Mononuclear cell (primary cell): Measurements from ENCODE around the gene USP10. TPM values are rescaled to one million over a fixed set of nuclear protein-coding genes. Genes with fewer than 3 reads are reported as not detected.
A peak's percentile ranks its signal among the peaks of the same experiment; 100 is the strongest.
"Not testable (repeated sequence)": the region's sequence is repeated elsewhere in the genome, so short reads cannot be mapped to it uniquely, and the experiment has no call there.

ENCODE experiments used
- H3K27me3 ChIP-seq: 2 replicates; pipeline ENCODE4 v1.6.0; 2011; ENCODE audit warnings: low read length, control low read depth; ENCODE audit not compliant: insufficient read depth
- H3K4me1 ChIP-seq: 2 replicates; pipeline ENCODE4 v1.5.1; 2011; ENCODE audit warnings: mild to moderate bottlenecking, low read length, control low read depth; ENCODE audit not compliant: insufficient read depth
- H3K4me3 ChIP-seq: 2 replicates; pipeline ENCODE4 v1.5.1; 2011; ENCODE audit warnings: mild to moderate bottlenecking, low read length, moderate library complexity
- H3K9me3 ChIP-seq: 2 replicates; pipeline ENCODE4 v1.5.1; 2011; ENCODE audit warnings: low read depth, mild to moderate bottlenecking, control low read depth, low read length
- total RNA-seq: library from RNA; depleted of rRNA; stranded (reverse); fragments of >200 nt; gene quantifications from one replicate; pipeline ENCODE4 v1.2.3, GENCODE V29; 2012

USP10 gene
- total RNA-seq, 1 donor, result 141 TPM

GRCh38 chr16:84683691-84684591 is 15.9 kb upstream of the USP10 start:
- no peaks in the 10 kb centered on the region for H3K27me3 ChIP-seq
- H3K4me1 ChIP-seq, result peaks cover 11% of the 10 kb centered on the region
- H3K9me3 ChIP-seq, result no peaks in the 10 kb centered on the region
- no peak overlapping the region for H3K4me3 ChIP-seq

DNA sequence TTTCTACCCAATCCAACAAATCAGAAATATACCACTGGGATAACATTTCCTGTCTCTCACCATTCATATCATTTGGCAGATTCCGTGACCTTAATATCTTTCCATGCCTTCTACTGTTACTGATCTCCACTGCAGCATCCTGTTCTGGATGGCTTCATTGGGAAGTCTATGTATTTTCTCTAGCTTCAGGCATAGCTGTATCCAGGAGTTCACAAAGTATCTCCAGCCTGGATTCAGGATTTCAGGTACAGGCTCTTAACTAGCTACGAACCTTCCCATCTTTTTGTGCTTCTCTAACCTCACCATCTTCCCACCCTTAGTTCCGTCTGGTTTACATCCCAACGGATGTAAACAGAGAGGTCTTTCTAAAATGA is 15.2 kb upstream of the USP10 start:
- no peak overlapping the region for H3K4me3 ChIP-seq
- no peaks in the 10 kb centered on the region for H3K9me3 ChIP-seq
- peaks cover 11% of the 10 kb centered on the region for H3K4me1 ChIP-seq
- no peaks in the 10 kb centered on the region for H3K27me3 ChIP-seq

DNA sequence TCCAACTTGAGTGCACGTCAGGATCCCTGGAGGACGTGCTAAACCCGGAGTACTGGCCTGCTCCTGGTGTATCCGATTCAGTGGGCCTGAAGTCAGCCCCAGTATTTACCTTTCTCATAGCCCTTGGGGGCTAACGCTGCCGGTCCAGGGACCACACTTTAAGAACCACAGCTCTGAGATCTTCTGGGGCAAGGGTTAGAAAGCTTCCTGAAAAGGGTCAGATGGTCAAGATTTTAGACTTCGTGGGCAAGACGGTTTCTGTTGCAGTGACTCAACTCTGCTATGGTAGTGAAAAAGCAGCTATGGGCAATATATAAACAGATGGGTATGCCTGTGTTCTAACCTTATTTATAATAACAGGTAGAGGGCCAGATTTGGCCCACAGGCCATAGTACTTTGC is 14.6 kb upstream of the USP10 start:
- Histone ChIP-seq H3K4me1 (peaks cover 11% of the 10 kb centered on the region), H3K9me3 (no peaks in the 10 kb centered on the region), H3K27me3 (no peaks in the 10 kb centered on the region), H3K4me3 (no peak overlapping the region)

DNA sequence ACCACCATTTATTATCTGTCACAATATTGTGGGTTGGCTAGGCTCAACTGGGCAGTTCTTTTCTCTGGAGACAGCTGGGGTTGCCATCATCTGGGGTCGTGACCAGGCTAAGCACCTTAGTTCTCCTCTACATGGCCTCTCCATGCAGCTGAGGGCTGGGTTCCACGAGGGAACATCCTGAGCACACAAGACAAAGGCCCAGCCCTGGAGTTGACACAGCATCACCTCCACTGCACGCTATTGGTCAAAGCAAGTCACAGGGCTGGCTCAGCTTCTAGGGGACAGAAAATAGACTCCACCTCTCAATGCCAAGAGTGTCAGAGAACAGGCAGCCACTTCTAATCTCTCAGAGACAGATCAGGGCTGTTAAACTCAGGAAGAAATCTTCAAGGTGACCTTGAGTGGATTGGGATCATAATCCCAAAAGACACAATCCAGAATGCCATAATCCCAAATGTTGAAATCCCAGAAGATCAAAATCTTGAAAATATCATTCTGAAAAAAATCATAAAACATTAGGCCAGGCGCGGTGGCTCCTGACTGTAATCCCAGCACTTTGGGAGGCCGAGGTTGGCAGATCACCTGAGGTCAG is 13.0 kb upstream of the USP10 start:
- Histone ChIP-seq H3K9me3 (no peaks in the 10 kb centered on the region), H3K27me3 (no peaks in the 10 kb centered on the region), H3K4me3 (no peak overlapping the region), H3K4me1 (peaks cover 16% of the 10 kb centered on the region)

GRCh38 chr16:84687715-84688114 is 12.1 kb upstream of the USP10 start:
- H3K9me3 ChIP-seq, result no peaks in the 10 kb centered on the region
- H3K27me3 ChIP-seq, result no peaks in the 10 kb centered on the region
- no peak overlapping the region for H3K4me3 ChIP-seq
- peaks cover 25% of the 10 kb centered on the region for H3K4me1 ChIP-seq

GRCh38 chr16:84688163-84688562 is 11.6 kb upstream of the USP10 start:
- H3K4me3 ChIP-seq, H3K27me3 ChIP-seq, H3K9me3 ChIP-seq: not testable (repeated sequence)
- H3K4me1 ChIP-seq, result peaks cover 30% of the 10 kb centered on the region

DNA sequence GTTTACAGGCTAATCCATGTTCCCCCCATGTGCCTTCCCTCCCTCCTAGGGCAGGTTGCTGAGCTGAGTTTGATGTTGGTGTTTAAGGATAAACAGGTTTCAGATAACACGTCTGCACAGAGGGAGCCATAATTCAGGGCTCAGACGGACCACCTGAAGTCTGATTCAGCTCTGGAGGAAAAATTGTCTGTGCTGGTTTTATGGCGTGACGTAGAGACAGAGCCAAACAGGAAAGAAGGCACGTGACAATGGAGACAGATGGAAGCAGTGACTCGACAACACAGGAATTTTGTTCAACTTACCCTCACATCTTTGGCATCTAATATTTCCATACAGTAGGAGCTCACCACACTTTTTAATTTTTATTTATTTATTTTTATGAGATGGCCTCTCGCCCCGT is 10.7 kb upstream of the USP10 start:
- H3K27me3 ChIP-seq, result no peaks in the 10 kb centered on the region
- no peaks in the 10 kb centered on the region for H3K9me3 ChIP-seq
- peaks cover 30% of the 10 kb centered on the region for H3K4me1 ChIP-seq
- no peak overlapping the region for H3K4me3 ChIP-seq

DNA sequence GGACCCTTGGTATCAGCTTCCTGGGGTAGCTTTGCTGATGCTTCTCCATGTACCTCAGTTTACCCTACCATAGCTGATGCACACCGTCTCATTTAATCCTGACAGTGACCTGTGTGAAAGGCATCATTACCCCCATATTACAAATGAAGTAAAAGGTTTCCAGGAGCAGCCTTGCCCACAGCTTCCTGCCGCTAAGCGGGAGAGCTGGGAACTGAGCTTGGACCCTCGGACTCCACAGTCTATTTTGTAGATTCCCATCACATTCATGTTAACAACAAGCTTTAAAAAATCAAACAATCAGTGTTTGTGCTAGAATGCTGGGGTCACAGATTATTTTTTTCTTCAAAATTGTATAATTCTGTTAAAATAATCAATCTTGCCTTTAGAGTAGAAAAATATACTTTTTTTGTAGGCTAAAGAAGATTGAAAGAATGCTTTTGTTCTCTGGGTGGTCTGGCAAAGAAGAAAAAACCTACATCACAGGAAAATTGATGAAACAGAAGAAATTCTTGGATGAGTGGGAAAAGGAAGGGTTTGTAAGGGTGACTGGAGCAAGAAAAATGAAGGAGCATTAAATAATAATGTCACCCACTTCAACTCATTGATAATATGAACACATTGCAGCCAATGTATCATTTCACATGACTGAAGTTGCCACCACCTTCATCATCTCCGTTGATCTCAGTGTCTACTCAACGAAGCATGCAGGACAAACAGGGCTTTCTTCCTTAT is 9.5 kb upstream of the USP10 start:
- Histone ChIP-seq H3K4me3 (no peak overlapping the region), H3K27me3 (no peaks in the 10 kb centered on the region), H3K4me1 (peaks cover 30% of the 10 kb centered on the region), H3K9me3 (no peaks in the 10 kb centered on the region)

DNA sequence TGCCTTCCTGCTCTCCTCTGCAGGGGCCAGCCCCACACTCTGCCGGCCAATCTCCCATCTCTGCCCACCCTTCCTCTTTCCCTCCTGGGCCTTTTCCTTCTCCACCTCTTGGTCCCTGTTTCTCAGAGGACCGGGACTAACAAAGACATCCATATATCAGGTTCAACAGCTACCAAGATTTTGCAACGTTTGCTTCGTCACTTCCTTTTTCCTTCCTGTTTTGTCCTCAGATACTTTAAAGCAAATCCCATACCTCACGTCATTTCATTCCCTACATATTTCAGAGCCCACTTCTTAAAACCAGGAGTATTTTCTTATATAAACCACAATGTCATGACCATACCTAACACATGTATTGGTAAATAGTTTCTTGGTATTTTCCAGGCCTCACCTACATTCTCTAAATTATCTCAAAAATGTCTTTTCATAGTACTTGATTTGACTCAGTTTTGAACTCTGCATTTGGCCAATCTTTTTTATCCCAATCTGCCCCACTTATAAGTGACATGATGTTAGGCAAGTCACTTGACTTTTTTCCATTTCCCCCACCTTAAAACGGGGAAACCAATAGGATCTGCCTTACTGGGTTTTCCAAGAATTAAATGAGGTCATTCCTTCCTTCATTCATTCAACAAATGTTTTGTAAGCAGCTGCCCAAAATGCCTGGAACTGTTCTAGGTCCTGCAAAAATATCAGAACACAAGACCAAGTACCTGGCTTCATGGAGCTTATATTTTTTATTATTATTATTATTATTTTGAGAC is 7.2 kb upstream of the USP10 start:
- Histone ChIP-seq H3K4me3 (no peak overlapping the region), H3K4me1 (peaks cover 25% of the 10 kb centered on the region), H3K9me3 (no peaks in the 10 kb centered on the region)

GRCh38 chr16:84693869-84694268 is 5.9 kb upstream of the USP10 start:
- not testable (repeated sequence) for H3K4me3 ChIP-seq, H3K27me3 ChIP-seq, H3K9me3 ChIP-seq
- H3K4me1 ChIP-seq, result peaks cover 19% of the 10 kb centered on the region

More for the DNA sequence above, 7.2 kb upstream of the USP10 start:
- no peaks in the 10 kb centered on the region for H3K27me3 ChIP-seq

- peaks cover 26% of the 10 kb centered on the region for H3K4me1 ChIP-seq
- no peak overlapping the region for H3K4me3 ChIP-seq
- no peaks in the 10 kb centered on the region for H3K9me3 ChIP-seq
- no peaks in the 10 kb centered on the region for H3K27me3 ChIP-seq
These were observed 4.8 kb upstream of the USP10 start for GRCh38 chr16:84694980-84695379.

DNA sequence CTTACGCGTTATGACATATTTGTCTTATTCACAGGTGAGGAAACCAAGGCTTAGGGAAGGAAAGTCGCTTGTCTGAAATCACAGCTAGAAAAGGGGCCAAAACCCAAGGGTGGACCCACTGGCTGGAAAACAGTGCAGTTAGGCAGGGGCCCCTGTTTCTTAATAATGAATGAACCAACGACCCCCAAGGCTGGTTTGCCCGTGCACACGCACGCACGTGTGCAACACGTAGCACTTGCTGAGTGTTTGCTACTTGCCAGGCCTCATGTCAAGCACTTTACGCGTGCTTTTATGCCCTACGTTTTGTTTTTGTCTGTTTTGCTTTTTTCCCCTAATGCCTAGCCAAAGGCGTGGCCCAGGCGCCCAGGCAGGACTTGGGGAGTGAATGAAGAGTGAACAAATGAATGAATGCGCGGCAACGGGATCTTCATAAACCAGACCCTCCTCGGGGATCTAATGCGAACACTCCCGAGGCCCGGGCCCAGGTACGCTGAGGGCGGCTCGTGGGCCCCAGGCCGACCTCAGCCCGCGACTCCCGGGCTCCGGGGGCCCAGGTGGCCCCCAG is 571 bp upstream of the USP10 start:
- Histone ChIP-seq H3K4me1 (peaks cover 7% of the 10 kb centered on the region), H3K27me3 (no peaks in the 10 kb centered on the region), H3K4me3 (peak overlapping the region; percentile 92), H3K9me3 (no peaks in the 10 kb centered on the region)

GRCh38 chr16:84700446-84701300 is 873 bp downstream of the USP10 start:
- H3K9me3 ChIP-seq, result no peaks in the 10 kb centered on the region
- peaks cover 15% of the 10 kb centered on the region for H3K4me1 ChIP-seq

GRCh38 chr16:84703681-84704080 is 3.9 kb downstream of the USP10 start:
- H3K4me1 ChIP-seq, result peaks cover 32% of the 10 kb centered on the region
- H3K4me3 ChIP-seq, result no peak overlapping the region
- H3K9me3 ChIP-seq, result no peaks in the 10 kb centered on the region
- H3K27me3 ChIP-seq, result no peaks in the 10 kb centered on the region

More at GRCh38 chr16:84700446-84701300, 873 bp downstream of the USP10 start:
- H3K4me3 ChIP-seq, result peak overlapping the region; percentile 92
- no peaks in the 10 kb centered on the region for H3K27me3 ChIP-seq
